ENCODE measurements around the gene CCDC60.

The CCDC60 gene

DNA sequence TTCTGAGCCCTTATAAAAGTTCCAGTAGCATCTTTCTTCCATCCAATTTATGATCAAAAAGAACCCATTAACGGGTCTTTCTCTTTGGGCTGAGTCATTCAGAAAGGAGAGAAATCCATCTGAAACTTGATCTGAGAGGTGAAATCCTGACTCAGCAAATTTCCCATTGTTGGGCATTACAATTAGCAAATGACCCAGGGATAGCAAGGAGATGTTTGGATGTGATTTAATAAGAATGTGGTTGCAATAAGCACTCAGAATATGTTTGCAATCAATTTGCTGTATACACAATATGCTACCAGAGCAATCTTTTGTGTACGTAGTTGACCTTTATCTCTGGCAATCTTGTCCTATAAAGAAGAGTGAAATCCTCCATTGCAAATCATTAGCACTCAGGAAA, 122.7 kb downstream of the CCDC60 start:
- DNase-seq = no peak
- no peak for TF ChIP-seq GATA1 (IDR thresholded peaks at IDR 0.05; ENCODE audit: low read depth, low read length)

DNA sequence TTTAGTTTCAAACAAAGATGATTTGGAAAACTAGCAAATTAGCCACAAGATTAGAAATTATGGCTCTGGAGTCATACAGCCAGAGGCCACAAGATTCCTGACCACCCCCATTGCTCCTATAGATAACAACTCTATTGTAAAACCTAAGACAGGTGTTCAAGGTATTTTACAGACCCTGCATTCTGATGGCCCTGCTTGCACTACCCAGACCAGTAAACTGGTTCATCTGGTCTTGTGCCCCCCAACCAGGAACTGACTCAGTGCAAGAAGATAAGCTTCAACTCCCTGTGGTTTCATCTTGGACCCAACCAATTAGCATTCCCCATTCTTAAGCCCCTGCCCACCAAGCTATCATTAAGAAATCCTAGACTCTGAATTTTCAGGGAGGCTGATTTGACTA, 125.0 kb downstream of the CCDC60 start:
- TF ChIP-seq POLR2A (IDR thresholded peaks at IDR 0.05; ENCODE audit: low read length) = no peak
- no peak for TF ChIP-seq GATA1 (IDR thresholded peaks at IDR 0.05; ENCODE audit: low read depth, low read length)
- DNase-seq = no peak

DNA sequence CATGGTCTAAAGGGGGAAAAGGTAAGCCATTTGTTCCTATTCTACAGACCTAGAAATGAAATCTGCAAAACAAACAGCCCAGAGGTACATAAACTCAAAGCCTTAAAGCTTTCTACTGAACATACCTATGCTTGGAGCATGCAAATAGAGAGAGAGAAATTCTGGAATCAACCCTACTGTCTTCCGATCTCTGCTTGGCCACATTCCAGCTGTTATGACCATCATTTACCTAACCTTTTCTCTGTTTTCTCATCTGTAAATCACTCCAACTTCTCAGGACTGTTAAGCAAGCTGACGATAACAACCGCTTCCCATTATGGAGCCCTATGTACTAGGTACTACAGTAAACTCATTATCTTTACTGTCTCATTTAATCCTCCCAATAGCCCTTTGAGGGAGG, 126.3 kb downstream of the CCDC60 start:
- no peak for TF ChIP-seq POLR2A (IDR thresholded peaks at IDR 0.05; ENCODE audit: low read length)
- no peak for TF ChIP-seq GATA1 (IDR thresholded peaks at IDR 0.05; ENCODE audit: low read depth, low read length)
- DNase-seq = no peak

DNA sequence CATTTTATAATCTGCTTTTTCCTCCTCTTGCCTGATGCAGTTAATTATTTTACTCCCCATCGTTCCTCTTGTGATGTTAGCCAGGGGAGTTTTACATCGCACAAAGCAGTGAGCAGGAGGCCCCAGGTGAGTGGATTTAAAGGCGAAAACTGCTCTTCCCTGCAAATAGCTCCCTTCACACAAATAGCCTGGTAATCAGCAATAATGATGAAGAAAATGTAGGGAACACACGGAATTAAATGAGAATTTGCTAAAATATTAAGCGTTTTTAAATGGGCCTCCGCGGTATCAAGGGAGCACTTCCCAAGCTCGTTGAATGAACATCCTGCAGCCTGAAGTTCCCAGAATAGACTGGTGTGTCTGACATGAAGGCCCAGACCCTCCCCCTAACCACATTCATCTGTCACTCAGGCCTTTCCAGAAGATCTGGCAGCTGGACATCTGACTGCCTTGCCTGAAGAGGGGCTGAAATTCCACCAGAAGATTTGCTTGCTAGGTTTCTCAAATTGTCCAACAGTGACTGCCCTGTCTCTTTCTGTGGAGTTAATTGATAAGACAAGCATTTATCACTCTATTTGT, 127.2 kb downstream of the CCDC60 start:
- TF ChIP-seq POLR2A (IDR thresholded peaks at IDR 0.05; ENCODE audit: low read length) (no peak), GATA1 (IDR thresholded peaks at IDR 0.05; ENCODE audit: low read depth, low read length) (no peak)
- DNase-seq = no peak

DNA sequence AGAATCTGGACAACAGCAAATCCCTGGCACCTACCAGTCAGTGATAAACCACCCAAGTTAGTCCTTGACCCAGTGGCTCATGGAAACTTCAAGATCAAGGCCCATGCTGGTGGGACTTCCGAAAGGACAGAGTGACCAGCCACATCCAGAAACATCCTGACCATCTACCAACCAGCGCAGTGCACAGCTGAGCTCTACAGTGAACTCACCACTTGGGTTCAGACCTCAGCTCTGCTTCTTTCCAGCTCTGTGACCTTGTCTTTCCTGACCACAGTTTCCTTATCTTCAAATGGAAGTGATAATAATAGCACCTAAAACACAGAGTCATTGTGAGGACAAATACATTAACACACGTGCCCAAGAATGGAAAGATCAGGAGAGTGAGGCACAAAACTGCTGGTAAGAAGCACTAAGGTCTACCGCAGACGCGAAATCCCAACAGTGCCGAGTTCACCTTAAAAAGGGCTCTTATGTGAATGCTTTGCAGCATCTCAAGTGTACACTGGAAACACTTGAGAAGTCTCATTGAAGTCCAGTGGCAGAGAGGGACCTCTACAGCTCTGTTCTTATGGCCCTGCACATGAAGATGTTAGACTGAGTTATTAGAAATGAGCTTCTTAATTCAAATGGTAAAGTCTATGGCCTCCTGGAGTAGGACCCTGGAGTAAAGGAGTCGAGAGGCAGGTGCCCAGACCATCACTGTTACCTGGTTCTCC, 128.8 kb downstream of the CCDC60 start:
- DNase-seq = no peak
- no peak for TF ChIP-seq POLR2A (IDR thresholded peaks at IDR 0.05; ENCODE audit: low read length)
- no peak for TF ChIP-seq GATA1 (IDR thresholded peaks at IDR 0.05; ENCODE audit: low read depth, low read length)

DNA sequence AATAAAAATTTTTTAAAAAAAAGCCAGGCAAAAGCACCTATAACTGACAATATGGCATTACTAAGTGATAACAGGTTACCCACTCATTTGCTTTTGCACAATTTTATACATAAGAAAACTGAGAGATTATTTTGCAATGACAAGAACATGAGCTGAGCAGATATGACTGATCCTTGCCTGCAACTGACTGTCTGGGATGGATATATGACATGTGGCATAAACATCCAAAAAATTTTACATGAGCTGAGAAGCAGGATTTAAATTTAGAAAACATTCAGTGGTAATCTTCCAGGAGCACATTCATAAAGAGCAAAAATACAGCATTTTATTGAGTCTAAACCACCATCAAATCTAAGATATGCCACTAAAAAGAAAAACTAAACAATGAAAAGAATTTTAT, 133.8 kb downstream of the CCDC60 start:
- no peak for DNase-seq
- TF ChIP-seq GATA1 (IDR thresholded peaks at IDR 0.05; ENCODE audit: low read depth, low read length) = no peak
- no peak for TF ChIP-seq POLR2A (IDR thresholded peaks at IDR 0.05; ENCODE audit: low read length)

DNA sequence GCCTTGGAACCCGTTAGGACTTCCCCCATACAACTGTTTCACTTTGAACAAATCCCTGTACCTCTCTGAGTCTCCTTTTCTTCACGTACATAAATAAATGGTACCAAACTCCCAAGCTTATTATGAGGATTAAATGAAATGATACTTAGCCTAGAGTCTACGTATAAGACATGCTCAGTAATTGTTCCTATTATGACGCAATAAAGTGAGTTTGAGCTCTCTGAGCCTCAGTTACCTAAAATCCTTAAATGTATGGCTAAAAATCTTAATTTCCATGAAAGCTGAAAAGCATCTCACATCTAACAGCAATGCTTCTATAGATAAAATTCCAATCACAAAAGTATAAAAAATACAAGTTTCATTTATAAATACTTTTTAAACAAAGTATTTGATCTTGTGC, 141.1 kb downstream of the CCDC60 start:
- DNase-seq = no peak
- TF ChIP-seq GATA1 (IDR thresholded peaks at IDR 0.05; ENCODE audit: low read depth, low read length) (no peak), POLR2A (IDR thresholded peaks at IDR 0.05; ENCODE audit: low read length) (no peak)

DNA sequence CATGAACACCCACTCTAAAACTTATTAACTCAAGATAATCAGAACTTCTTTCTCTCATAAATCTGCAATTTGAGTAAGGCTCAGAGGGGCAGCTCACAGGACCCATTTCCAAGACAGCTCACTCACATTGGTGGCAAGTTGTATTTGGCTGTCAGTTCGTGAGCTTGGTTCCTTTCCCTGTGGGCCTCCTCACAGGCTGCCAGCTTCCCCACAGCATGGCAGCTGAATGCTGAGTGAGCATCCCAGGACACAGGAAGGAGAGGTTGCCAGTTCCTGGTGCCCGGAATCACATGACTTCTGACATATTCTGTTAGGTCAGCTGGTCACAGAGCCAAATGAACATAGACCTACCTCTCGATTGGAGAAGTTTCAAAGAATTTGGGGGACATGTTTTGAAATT, 142.4 kb downstream of the CCDC60 start:
- DNase-seq = no peak
- TF ChIP-seq POLR2A (IDR thresholded peaks at IDR 0.05; ENCODE audit: low read length) (no peak), GATA1 (IDR thresholded peaks at IDR 0.05; ENCODE audit: low read depth, low read length) (no peak)

DNA sequence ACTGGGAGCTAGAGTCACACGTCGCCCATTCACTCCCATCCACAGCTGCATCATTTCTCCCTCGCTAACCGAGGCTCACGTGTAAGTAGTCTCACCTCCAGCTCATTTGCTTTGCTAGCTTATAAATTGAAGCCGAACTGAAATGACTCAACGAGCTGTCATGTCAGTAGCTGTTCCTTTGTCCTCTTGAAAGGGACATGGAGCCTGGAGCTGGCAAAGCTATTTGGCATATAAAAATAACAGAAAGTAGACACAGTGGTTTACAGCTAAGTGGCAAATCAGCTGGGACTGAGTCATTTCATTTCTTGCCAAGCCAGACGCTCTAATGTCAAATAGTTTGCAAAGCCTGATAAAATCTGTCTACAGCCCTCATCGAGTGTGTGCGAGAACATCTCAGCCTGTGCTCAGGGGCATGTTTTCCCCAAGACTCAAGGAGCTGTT, 144.6 kb downstream of the CCDC60 start:
- no peak for DNase-seq
- TF ChIP-seq GATA1 (IDR thresholded peaks at IDR 0.05; ENCODE audit: low read depth, low read length) (no peak), POLR2A (IDR thresholded peaks at IDR 0.05; ENCODE audit: low read length) (no peak)

DNA sequence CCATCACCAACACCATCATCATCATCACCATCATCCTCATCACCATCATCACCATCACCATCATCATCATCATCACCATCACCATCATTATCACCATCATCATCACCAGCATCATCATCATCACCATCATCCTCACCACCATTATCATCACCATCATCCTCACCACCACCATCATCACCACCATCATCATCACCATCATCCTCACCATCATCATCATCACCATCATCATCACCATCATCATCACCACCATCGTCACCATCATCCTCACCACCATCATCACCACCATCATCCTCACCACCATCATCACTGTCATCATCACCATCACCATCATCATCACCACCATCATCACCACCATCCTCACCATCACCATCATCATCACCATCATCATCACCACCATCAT, 146.0 kb downstream of the CCDC60 start:
- DNase-seq = no peak
- TF ChIP-seq GATA1 (IDR thresholded peaks at IDR 0.05; ENCODE audit: low read depth, low read length) = no peak
- TF ChIP-seq POLR2A (IDR thresholded peaks at IDR 0.05; ENCODE audit: low read length) = no peak

DNA sequence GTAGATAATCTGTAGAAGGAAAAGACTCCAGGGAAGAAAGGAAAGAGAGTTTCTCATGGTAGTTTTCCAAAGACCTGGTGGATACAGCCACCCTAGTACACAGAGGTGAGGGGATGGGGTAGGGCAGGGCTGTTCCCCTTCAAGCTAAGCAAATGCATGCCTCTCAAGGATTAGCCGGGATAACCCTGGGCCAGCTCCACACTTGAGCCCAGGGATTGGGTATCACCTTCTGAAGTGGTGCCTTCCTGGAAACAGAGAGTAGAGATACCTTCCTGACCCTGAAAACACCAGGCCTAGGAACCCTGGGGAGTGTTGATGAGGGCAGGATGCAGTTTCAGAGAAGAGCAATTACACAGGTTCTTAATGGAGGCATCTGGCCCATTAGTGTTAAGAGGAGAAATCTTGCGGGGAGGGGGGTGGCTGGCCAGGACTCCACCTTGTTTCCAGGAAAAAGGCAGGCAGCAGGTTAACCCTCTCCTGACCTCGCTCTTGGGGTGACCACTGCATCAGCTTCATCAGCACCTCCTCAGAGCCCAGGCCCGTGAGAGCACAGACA, 152.1 kb downstream of the CCDC60 start:
- DNase-seq = no peak
- no peak for TF ChIP-seq POLR2A (IDR thresholded peaks at IDR 0.05; ENCODE audit: low read length)
- no peak for TF ChIP-seq GATA1 (IDR thresholded peaks at IDR 0.05; ENCODE audit: low read depth, low read length)

DNA sequence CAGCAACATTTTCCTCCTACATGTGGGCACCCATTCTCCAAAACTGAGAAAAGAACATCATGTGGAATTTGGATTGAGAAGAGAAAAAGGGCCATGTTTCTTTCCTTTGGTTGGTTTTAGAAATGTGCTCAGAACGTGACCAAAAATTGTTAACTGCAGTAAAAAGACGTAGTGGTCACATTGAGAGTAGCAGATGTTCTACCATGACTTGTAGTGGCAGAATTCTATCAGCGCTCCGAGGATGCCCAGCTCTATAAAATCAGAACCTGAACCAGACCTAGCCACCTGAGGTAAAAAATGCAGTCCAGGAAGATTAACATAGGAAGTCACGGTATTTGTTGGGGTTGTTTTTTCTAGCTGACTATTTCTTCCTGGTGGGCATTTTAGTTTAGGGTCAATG, 157.3 kb downstream of the CCDC60 start:
- TF ChIP-seq POLR2A (IDR thresholded peaks at IDR 0.05; ENCODE audit: low read length) = no peak
- no peak for TF ChIP-seq GATA1 (IDR thresholded peaks at IDR 0.05; ENCODE audit: low read depth, low read length)
- DNase-seq = no peak

DNA sequence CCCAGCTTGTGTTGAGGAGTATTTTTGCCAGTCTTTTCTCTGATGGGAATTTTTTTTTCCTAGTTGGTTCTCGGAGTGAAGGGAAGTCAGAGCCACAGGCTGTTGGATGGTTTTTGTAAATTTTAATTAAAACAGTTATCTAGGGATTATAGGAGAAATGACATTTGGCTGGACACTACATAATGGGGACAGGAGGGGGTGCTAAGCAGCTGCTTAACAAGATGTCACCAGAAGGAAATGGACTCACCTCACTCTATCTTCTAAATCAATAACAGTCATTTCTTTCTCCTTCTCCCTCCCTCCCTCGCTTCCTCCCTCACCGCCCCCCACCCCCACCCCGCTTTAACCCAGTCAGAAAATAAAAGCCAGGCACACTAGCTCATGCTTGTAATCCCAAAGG, 165.7 kb downstream of the CCDC60 start:
- TF ChIP-seq GATA1 (IDR thresholded peaks at IDR 0.05; ENCODE audit: low read depth, low read length) (no peak), POLR2A (IDR thresholded peaks at IDR 0.05; ENCODE audit: low read length) (no peak)

DNA sequence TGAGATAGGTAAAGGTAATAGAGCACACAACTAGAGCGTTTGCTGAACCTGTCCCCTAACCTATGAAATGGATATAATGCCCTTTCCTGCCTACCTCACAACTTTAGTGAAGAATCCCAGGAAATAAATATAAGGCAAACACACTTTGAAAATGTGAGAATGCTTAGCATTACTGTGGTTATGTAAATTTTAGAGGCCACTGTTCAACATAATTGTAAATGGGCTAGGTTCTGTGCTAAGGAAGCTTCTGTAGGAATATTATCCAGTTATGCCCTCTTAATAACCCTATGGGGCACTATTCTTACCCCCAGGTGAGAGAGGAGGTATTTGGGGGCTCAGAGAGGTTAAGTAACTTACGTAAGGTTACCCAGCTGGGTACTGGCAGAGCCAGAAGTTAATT, 166.5 kb downstream of the CCDC60 start:
- no peak for DNase-seq
- TF ChIP-seq POLR2A (IDR thresholded peaks at IDR 0.05; ENCODE audit: low read length) (no peak), GATA1 (IDR thresholded peaks at IDR 0.05; ENCODE audit: low read depth, low read length) (no peak)

More for the DNA sequence above, 165.7 kb downstream of the CCDC60 start:
- peak; percentile 27 to 50 for DNase-seq

DNA sequence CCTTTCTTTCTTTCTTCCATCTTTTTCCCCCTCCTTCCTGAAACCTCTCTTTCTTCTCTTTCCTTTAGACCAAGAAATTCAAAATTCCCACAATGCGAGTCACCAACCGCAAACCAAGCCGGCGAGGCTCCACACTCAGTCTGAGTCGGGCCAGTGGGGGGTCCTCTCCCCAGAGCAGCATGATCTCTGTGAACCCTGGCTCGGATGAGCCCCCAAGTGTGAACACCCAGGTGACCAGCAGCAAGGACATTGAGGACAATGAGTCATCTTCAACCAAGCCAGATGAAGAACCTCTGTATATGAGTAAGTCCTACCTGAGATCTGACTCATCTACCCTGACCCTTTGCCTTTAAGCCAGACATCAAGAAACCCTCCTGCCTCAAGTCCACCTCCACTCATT, 170.5 kb downstream of the CCDC60 start:
- no peak for TF ChIP-seq GATA1 (IDR thresholded peaks at IDR 0.05; ENCODE audit: low read depth, low read length)
- TF ChIP-seq POLR2A (IDR thresholded peaks at IDR 0.05; ENCODE audit: low read length) = no peak
- no peak for DNase-seq
